K562 (cell line): ENCODE results near the gene NPIPB2. TPM values are rescaled to one million over a fixed set of nuclear protein-coding genes. Genes with fewer than 3 reads are reported as not detected.

Experiments
- CHCHD3 ChIP-seq: fragments of 250-450 bp; sonication (Bioruptor Pico); IDR thresholded peaks from 2 replicates; pipeline ENCODE4 v2.1.2; 2022; ENCODE audit warnings: mild to moderate bottlenecking
- ELF2 ChIP-seq: fragments of 250-450 bp; sonication (Bioruptor Pico); IDR thresholded peaks from 2 replicates; pipeline ENCODE4 v1.5.0; 2021; ENCODE audit warnings: mild to moderate bottlenecking
- HDGF ChIP-seq: fragments of 450-650 bp; IDR thresholded peaks from 2 replicates; pipeline ENCODE4 v1.6.1; 2016
- NCOA6 ChIP-seq: fragments of 450-650 bp; IDR thresholded peaks from 2 replicates; pipeline ENCODE4 v1.6.1; 2017; ENCODE audit warnings: mild to moderate bottlenecking
- NFIC ChIP-seq: fragments of 450-650 bp; IDR thresholded peaks from 2 replicates; pipeline ENCODE4 v1.6.1; 2017; ENCODE audit warnings: mild to moderate bottlenecking, inconsistent platforms
- PCBP2 ChIP-seq: fragments of 200-400 bp; formaldehyde crosslinking; IDR thresholded peaks from 2 replicates; pipeline ENCODE4 v1.6.1; 2018; ENCODE audit warnings: low read length, low read depth, mild to moderate bottlenecking, moderate library complexity; ENCODE audit not compliant: poor library complexity, severe bottlenecking
- PYGO2 ChIP-seq: fragments of 450-650 bp; IDR thresholded peaks from 2 replicates; pipeline ENCODE4 v1.6.1; 2016; ENCODE audit warnings: mild to moderate bottlenecking, missing genetic modification characterization, moderate library complexity, missing compliant biosample characterization
- RBBP5 ChIP-seq: fragments of 200-600 bp; sonication (generic); IDR thresholded peaks from 2 replicates; pipeline ENCODE4 v1.6.1; 2012; ENCODE audit warnings: borderline replicate concordance, mild to moderate bottlenecking, low read length, control low read depth, inconsistent platforms; ENCODE audit not compliant: insufficient read depth, poor library complexity, severe bottlenecking
- SMC3 ChIP-seq: conservative IDR thresholded peaks from 2 replicates; pipeline ENCODE4 v1.6.1; 2011; ENCODE audit warnings: low read depth, low read length, improper control_type of control experiment; ENCODE audit not compliant: insufficient read depth
- TAF9B ChIP-seq: fragments of 450-650 bp; IDR thresholded peaks from 2 replicates; pipeline ENCODE4 v1.6.1; 2018; ENCODE audit warnings: mild to moderate bottlenecking; ENCODE audit not compliant: partially characterized antibody
- TRIM24 ChIP-seq, 2 experiments: fragments of 450-650 bp; IDR thresholded peaks; 2 replicates each; pipeline ENCODE4 v1.6.1; 2016
- ZBTB1 ChIP-seq: sonication (generic); formaldehyde crosslinking; IDR thresholded peaks from 2 replicates; pipeline ENCODE4 v1.8.1; 2023; ENCODE audit warnings: missing genetic modification reagents, low read depth, mild to moderate bottlenecking, borderline replicate concordance
- ZNF239 ChIP-seq: fragments of 250-450 bp; sonication (Bioruptor Pico); IDR thresholded peaks from 2 replicates; pipeline ENCODE4 v1.4.0; 2020; ENCODE audit warnings: mild to moderate bottlenecking
- ZNF551 ChIP-seq: fragments of 250-450 bp; sonication (Bioruptor Pico); IDR thresholded peaks from 2 replicates; pipeline ENCODE4 v1.5.0; 2021; ENCODE audit warnings: mild to moderate bottlenecking, moderate library complexity
- ZNF717 ChIP-seq: fragments of 250-450 bp; sonication (Bioruptor Pico); IDR thresholded peaks from 2 replicates; pipeline ENCODE4 v1.5.0; 2021
- ZSCAN32 ChIP-seq: fragments of 450-650 bp; formaldehyde crosslinking; IDR thresholded peaks from 2 replicates; pipeline ENCODE4 v1.4.0; 2020; ENCODE audit warnings: mild to moderate bottlenecking, moderate library complexity
- polyA plus RNA-seq, 8 experiments: library from polyadenylated mRNA; depleted of rRNA in 4 of 8; stranded (reverse) in 5 of 8; unstranded in 3 of 8; fragments of >200 nt; fragmentation: Nextera tagmentation in 2 of 8; fragmentation: Illumina TruSeq in 1 of 8; extraction: Ambion mirVana in 2 of 8; extraction: Trizol in 1 of 8; gene quantifications; 2 replicates each; pipeline versions ENCODE4 v1.2.1 to v1.2.3, GENCODE V29; 2011 to 2014; ENCODE audit warnings: inconsistent platforms in 1 of 8, missing spikeins in 1 of 8
- total RNA-seq, 7 experiments: library from RNA; depleted of rRNA in 6 of 7; stranded (reverse); fragments of >200 nt in 6 of 7; fragmentation: Illumina TruSeq in 2 of 7; extraction: Trizol in 2 of 7; gene quantifications; 2 replicates each; pipeline versions ENCODE4 v1.2.1 to v1.2.3, GENCODE V29; 2011 to 2021; ENCODE audit warnings: low replicate concordance in 1 of 7
- TF ChIP-seq, protein P1 (sequence below), 2 experiments: fragments of 450-650 bp; formaldehyde crosslinking in 1 of 2; IDR thresholded peaks; 2 replicates each; pipeline versions ENCODE4 v1.4.0 to v1.6.1; 2014 to 2020; ENCODE audit warnings: mild to moderate bottlenecking in 2 of 2, borderline replicate concordance in 1 of 2, low read depth in 1 of 2

NPIPB2 gene
- total and polyA plus RNA-seq, 9 of the 15 experiments (the other 6 are each of a cell fraction or from before 2014, with no cell fraction given) = 0.21 to 2.9 (median 1.6) TPM; not detected in 1

DNA sequence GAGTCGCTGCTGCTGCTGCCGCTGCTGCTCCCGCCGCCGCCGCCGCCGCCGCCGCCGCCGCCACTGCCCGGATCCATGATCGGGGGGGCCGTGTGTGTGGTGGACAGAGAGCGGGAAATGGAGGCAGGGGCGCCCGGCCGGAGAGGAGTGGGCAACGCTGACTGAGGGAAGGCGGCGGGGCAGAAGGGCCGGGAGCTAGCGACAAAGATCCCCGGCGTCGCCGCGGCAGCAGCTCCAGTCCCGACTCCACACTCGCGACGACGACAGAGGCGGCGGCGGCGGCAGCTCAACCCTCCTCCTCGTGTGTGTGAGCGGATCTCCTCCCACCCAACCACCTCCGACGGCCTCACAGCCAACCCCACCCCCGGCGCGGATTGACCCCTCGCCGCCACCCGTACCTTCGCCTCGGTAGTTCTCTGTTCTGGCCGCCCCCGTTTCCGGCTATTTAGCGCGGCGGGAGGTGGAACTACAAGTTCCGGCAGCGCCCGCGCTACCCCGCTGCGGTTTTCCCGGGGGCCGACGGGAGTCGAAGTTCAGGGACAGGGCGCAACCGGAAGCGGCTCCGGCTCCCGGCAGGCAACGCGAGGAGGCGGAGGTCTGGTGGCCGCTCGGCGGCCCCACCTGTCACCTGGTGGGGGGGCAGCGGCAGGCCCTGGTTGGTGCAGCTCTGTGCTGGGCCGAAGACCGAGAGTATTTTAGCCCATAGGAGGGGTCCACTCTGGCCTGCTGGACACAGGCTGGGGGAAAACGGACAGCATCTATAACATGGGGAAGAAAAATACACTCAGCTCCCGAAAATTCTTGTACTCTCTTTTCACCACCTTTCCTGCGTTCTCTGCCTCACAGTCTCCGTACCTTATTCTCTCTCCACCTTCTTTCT is 26.0 kb downstream of the NPIPB2 start, which contains the start of gene GSPT1 (continued):
- TF ChIP-seq, protein P1, sequence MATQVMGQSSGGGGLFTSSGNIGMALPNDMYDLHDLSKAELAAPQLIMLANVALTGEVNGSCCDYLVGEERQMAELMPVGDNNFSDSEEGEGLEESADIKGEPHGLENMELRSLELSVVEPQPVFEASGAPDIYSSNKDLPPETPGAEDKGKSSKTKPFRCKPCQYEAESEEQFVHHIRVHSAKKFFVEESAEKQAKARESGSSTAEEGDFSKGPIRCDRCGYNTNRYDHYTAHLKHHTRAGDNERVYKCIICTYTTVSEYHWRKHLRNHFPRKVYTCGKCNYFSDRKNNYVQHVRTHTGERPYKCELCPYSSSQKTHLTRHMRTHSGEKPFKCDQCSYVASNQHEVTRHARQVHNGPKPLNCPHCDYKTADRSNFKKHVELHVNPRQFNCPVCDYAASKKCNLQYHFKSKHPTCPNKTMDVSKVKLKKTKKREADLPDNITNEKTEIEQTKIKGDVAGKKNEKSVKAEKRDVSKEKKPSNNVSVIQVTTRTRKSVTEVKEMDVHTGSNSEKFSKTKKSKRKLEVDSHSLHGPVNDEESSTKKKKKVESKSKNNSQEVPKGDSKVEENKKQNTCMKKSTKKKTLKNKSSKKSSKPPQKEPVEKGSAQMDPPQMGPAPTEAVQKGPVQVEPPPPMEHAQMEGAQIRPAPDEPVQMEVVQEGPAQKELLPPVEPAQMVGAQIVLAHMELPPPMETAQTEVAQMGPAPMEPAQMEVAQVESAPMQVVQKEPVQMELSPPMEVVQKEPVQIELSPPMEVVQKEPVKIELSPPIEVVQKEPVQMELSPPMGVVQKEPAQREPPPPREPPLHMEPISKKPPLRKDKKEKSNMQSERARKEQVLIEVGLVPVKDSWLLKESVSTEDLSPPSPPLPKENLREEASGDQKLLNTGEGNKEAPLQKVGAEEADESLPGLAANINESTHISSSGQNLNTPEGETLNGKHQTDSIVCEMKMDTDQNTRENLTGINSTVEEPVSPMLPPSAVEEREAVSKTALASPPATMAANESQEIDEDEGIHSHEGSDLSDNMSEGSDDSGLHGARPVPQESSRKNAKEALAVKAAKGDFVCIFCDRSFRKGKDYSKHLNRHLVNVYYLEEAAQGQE (IDR thresholded peaks at IDR 0.05; ENCODE audit: borderline replicate concordance) = no peak
- TF ChIP-seq, protein P1 (CRISPR knock-in tag; IDR thresholded peaks at IDR 0.05; ENCODE audit: low read depth) = 0 out of 2 replicates have a peak, but pooled peaks have one; percentile 26
- no peak for TF ChIP-seq ZBTB1
- TF ChIP-seq RBBP5 = peak; percentile 76
- TF ChIP-seq PCBP2 = no peak
- no peak for TF ChIP-seq ZNF551
- TF ChIP-seq SMC3 = no peak
- no peak for TF ChIP-seq PYGO2
- TF ChIP-seq TAF9B = peak; percentile 65
- TF ChIP-seq TRIM24 (IDR thresholded peaks at IDR 0.05) = peak in 1 of 2 experiments; percentile 71; a peak in 2 of 4 replicates
- peak; percentile 58; the same call in 1 of the 2 replicates for TF ChIP-seq NFIC
- no peak for TF ChIP-seq HDGF
- peak; percentile 56; the same call in 1 of the 2 replicates for TF ChIP-seq ZNF239 (CRISPR knock-in tag)
- no peak for TF ChIP-seq CHCHD3 (CRISPR knock-in tag)
- TF ChIP-seq ZSCAN32 (CRISPR knock-in tag) = no peak
- TF ChIP-seq NCOA6 = no peak
- TF ChIP-seq ZNF717 (CRISPR knock-in tag) = no peak
- peak; percentile 95 for TF ChIP-seq ELF2 (CRISPR knock-in tag)
